DMS 273 (cell line): Measurements from ENCODE around the gene PEAK3.

Source experiments
- DNase-seq: peaks from one replicate; lab custom pipeline; 2025; ENCODE audit not compliant: unreplicated experiment; lab: John Stamatoyannopoulos, UW

The PEAK3 gene

DNA sequence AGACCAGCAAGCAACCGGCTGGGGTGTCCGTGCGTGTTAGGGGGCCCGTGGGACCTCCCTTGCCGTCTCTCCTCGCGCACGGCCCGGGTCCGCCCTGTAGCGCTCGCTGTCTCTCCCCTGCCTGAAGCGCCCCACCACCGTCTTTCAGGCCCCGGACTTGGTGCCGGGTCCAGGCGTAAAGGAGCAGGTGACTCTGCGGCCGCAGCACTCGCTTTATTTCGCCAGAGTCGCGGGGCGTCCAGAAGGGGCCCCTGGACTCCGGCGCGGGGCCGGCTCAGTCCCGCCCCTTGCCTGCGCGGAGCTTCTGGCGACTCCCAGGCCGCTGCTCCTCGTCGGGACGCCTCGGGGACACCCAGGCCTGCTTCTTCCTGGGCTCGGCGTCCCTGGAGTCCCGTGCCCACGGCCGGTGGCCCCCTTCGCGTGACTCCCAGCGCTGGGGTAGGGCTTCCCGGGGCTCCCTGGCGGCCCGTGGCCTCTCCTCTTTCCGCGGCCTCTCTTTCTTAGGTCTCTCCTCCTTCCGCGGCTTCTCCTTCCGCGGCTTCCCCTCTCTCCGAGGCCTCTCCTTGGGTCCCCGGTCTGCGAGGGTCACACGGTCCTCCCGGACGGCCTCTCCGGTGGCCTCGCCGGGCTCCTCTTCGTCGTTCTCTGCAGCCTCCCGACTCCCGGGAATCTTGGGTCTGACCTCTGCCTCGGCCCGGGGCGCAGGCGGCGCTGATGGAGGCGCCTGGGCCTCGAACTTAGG is 29.7 kb downstream of the PEAK3 start:
- no peak for DNase-seq

DNA sequence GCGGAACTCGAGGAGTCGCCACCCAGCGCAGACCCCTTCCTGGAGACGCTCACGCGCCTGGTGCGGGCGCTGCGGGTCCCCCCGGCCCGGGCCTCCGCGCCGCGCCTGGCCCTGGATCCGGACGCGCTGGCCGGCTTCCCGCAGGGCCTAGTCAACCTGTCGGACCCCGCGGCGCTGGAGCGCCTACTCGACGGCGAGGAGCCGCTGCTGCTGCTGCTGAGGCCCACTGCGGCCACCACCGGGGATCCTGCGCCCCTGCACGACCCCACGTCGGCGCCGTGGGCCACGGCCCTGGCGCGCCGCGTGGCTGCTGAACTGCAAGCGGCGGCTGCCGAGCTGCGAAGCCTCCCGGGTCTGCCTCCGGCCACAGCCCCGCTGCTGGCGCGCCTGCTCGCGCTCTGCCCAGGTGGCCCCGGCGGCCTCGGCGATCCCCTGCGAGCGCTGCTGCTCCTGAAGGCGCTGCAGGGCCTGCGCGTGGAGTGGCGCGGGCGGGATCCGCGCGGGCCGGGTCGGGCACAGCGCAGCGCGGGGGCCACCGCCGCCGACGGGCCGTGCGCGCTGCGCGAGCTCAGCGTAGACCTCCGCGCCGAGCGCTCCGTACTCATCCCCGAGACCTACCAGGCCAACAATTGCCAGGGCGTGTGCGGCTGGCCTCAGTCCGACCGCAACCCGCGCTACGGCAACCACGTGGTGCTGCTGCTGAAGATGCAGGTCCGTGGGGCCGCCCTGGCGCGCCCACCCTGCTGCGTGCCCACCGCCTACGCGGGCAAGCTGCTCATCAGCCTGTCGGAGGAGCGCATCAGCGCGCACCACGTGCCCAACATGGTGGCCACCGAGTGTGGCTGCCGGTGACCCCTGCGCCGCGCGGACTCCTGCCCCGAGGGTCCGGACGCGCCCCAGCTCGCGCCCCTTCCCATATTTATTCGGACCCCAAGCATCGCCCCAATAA is 30.6 kb downstream of the PEAK3 start:
- peak; percentile 68 for DNase-seq

DNA sequence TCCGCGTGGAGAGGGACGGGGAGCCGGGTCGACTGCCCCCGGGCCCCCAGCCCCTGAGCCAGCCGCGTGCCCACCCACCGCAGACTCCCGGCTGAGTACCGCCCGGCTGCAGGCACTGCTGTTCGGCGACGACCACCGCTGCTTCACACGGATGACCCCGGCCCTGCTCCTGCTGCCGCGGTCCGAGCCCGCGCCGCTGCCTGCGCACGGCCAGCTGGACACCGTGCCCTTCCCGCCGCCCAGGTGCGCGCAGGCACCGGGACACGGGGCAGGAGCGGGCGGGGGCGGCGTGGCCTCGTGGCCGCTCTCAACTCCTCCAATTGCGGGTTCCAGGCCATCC is 31.2 kb downstream of the PEAK3 start:
- DNase-seq: no peak

DNA sequence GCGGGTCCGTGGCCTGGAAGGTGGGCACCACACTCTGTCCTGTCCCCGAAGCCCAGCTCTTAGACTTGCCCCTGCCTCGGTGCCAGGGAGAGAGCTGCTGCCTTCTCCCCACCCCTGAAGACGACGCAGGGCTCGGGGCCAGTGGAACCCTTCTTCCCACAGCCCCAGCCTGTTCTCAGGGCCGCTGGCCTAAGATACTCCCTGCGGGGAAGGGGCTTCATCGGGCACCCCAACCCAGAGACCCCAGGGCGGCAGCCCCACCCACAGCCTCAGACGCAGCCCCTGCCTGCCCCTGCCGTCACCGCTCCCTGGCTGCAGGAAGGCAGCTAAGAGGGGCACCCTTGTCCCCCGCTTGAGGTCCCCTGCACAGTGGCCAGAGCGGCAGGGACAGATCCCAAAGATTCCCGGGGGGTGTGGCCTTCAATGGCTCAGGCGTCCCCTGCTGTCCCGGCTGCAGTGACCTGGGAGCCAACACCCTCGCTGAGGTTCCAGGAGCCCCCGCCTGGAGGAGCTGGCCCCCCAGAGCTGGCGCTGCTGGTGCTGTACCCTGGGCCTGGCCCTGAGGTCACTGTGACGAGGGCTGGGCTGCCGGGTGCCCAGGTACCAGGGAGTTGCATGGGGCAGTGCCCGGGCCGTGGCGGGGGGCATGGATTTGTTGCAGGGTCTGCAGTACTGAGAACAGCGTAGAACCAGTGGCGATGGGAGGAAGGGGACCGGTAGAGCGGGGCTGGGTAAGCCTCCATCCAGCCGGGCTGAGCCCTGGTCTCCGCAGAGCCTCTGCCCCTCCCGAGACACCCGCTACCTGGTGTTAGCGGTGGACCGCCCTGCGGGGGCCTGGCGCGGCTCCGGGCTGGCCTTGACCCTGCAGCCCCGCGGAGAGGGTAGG is 31.9 kb downstream of the PEAK3 start:
- DNase-seq: peak; percentile 72

DNA sequence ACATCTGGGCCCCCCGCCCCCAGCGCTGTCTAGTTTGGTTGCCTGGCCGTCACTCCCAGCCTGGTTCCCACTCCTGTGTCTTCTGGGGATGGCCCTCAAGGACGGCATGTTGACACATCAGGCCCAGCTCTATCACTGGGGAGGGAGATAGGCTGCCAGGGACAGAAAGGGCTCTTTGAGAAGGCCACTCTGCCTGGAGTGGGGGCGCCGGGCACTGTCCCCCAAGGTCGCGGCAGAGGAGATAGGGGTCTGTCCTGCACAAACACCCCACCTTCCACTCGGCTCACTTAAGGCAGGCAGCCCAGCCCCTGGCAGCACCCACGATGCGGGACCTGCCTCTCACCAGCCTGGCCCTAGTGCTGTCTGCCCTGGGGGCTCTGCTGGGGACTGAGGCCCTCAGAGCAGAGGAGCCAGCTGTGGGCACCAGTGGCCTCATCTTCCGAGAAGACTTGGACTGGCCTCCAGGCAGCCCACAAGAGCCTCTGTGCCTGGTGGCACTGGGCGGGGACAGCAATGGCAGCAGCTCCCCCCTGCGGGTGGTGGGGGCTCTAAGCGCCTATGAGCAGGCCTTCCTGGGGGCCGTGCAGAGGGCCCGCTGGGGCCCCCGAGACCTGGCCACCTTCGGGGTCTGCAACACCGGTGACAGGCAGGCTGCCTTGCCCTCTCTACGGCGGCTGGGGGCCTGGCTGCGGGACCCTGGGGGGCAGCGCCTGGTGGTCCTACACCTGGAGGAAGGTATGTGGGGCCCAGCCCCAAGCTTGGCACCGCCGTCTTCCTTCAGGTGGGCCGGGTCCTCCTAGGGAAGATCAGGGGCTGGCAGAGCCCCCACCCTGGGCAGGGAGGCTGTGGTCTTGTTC is 32.7 kb downstream of the PEAK3 start, which contains the start of gene AMH:
Gene AMH, plus strand, starts transcription at position 314 of the 857 bp plus-strand sequence. Its CDS starts 10 bp downstream, at position 324.
- peak; percentile 58 for DNase-seq

DNA sequence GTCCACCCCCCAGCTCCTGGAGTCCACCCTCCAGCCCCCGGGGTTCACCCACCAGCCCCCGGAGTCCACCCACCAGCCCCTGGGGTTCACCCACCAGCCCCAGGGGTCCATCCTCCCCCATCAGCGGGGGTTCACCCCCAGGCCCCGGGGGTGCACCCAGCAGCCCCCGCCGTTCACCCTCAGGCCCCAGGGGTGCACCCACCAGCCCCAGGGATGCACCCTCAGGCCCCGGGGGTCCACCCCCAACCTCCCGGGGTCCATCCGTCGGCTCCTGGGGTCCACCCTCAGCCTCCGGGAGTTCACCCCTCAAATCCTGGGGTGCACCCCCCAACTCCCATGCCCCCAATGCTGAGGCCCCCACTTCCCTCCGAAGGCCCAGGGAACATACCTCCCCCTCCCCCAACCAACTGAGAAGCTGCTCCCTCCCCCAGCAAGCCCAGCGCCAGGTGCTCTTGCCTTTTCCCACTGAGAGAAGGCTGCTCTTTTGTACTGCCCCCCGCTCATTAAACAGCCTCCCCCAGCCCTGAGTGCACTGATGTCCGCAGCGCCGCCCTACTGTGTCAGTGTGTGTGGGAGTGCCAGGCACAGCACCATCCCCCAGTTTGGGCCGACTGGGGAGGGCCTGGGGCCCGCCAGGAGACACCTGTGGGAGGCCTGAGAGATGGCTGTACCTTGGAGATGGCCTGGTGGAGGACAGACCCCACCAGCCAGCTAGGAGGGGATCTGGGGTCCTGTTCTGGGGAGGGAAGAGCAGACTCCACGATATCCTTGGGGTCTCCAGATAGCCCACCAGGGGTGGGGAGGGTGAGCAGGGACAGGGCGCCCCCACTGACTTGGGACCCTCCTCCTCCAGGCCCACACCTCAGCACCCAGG is 33.6 kb downstream of the PEAK3 start:
- no peak for DNase-seq

DNA sequence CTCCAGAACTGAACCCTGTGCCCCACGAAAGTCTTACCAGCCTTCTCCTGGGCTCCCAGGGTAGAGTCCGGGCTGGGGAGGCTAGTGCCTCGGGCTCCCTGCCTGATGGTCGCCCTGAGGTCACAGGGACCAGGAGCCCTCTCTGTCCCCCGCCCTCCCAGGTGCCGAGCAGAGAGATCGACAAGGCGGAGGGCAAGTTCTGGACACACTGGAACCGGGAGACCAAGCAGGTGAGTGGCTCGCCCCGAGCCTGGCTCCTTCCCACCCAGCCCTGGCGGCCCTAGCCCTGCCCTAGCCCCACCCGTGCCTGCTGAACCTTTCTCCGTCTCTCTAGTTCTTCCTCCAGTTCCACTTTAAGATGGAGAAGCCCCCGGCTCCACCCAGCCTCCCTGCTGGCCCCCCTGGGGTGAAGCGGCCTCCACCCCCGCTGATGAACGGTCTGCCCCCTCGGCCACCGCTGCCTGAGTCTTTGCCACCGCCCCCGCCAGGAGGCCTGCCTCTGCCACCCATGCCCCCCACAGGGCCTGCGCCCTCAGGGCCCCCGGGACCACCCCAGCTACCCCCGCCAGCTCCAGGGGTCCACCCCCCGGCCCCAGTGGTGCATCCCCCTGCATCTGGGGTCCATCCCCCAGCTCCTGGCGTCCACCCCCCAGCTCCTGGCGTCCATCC is 34.4 kb downstream of the PEAK3 start:
- DNase-seq: no peak

DNA sequence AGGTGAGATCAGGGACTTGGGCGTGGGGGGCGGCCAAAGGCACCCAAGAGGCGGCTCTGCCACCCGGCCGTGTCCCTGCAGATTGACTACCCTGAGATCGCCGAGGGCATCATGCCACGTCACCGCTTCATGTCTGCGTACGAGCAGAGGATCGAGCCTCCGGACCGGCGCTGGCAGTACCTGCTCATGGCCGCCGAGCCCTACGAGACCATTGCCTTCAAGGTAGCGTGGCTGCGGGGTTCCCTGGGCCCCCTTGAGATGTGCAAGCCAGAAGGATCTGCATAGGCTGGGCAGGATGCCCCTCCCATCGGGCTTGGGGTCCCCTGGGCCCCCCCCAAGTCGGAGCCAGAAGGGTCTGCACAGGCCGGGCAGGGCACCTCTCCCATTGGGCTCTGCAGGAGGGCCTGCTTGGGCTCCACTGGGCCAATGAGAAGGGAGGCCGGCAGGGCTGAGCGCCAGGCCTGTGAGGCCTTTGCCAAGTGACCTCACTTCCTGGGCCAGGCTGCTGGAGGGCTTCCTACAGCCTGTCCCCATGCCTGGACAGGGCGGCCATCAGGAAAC is 35.1 kb downstream of the PEAK3 start:
- peak; percentile 64 for DNase-seq

DNA sequence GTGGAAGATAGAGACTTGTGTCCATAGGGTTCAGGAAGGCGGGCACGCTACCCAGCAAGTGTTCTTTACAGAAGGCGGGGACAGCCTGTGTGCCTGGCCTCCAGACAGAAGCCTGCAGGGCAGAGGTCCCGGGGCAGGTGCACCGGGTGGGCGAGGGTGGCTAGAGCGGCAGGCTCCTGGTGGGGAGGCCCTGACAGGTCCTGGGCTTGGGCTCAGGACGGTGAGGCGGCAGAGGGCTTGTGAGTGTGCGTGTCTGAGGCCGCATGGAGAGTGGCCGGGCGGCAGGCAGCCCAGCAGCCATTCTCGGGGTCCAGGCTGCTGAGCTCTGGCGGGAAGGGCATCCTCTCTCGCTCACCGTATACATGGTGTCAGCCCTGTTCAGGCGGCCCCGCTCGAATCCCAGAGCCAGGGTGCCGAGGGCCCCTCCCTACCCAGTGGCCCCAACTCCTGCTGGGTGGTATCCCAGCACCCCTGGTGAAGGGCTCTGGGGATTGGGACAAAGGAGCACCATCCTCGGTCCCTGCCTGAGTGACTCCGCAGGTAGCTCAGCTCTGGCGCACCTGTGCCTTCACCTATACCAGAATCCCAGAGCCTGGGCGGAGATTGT is 35.9 kb downstream of the PEAK3 start:
- no peak for DNase-seq

DNA sequence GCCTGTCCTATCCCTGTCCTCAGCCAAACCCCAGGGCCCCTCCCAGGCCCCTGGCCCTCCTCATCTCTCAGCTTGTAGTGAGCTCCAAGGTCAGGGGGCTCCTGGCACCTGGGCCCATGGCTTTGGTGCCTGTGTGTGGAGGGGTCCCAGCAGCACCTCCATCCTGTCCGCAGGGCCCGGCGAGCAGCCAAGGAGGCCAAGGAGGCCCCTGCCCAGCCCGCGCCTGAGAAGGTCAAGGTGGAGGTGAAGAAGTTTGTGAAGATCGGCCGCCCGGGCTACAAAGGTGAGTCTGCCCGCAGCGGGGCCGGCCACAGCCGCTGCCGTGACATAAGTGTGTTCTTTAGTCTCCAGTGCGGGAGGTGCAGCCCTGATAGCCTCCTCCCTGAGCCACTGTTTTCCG is 36.7 kb downstream of the PEAK3 start:
- DNase-seq: no peak

DNA sequence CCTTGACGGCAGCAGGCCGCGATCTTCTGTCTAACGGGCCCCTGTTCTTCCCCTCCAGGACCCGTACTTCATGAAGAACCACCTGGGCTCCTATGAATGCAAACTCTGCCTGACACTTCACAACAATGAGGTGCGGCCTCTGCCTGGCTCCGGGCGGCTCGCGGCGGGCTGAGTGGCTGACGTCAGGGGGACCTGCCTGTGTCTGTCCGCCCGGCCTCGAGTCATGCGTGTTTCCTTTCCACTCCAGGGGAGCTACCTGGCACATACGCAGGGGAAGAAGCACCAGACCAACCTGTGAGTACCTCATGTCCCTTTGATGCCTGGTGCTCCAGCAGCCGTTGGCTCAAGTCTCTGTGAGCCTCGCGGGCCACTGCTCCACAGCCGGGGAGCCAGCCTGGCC is 37.5 kb downstream of the PEAK3 start:
- no peak for DNase-seq

DNA sequence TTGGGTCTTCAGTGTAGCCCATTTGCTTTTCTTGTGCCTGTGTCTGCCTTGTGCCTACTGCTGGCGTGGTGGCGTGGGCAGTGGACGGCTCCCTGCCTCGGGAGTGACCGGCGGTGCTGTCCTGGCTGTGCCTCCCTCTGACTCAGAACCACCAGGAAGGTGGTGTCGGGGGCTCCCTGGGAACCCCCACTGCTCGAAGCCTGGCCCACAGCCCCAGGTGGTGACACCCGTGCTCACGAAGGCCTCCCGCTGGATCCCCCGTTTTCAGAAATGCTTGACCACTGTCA is 37.9 kb downstream of the PEAK3 start:
- DNase-seq: no peak

DNA sequence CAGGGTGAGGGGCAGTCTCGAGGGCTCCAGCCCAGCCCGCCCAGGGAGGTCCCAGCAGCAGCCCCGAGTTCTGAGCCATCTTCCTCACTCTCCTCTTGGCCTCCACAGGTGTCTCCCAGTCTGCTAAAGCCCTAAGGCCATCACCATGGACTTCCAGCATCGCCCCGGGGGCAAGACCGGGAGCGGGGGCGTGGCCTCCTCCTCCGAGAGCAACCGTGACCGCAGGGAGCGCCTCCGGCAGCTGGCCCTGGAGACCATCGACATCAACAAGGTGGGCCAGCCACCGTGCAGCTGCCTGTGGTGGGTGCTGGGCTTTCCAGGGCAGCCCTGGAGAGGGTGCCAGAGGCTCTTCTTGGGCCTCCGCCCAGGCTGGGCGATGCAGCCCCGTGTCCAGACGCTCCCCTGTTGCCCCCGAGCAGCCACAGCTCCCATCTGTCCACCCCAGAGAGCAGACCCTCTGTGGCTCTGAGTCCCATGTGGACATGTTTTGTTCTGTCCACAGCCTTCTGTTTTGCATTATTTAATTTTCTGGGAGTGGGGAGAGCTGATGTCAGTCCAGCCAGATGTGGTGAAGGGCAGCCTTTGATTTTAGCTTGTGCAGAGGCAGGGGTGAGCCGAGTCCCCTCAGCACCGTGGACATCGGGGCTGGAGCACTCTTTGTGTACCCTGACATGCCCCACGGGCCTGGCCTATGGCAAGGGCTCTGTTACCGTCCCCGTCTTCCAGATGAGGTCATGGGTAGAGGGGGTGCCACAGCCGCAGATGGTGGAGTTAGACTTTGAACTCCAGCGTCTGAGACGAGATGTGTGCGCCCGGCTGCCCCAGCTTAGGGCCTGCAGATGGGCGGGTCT is 38.5 kb downstream of the PEAK3 start:
- DNase-seq: peak; percentile 36

DNA sequence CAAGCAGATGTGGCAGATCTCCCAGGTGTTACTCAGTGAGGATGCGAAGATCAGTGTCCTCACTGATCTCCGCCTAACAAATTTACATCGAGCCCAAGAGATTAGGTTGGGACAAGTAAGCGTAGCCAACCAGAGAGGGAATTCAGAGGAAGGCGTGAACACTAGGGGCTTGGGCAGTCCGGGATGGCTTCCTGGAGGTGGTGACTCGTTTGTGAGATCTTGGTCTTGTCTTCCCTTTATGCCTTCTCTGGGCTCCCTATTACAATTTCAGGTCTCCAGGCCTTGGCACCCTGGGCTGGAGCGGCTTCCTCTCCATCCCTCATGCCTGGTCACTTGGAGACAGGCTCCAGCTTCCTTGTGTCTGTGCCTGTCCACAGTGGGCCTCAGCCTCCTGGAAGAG is 39.2 kb downstream of the PEAK3 start:
- no peak for DNase-seq

DNA sequence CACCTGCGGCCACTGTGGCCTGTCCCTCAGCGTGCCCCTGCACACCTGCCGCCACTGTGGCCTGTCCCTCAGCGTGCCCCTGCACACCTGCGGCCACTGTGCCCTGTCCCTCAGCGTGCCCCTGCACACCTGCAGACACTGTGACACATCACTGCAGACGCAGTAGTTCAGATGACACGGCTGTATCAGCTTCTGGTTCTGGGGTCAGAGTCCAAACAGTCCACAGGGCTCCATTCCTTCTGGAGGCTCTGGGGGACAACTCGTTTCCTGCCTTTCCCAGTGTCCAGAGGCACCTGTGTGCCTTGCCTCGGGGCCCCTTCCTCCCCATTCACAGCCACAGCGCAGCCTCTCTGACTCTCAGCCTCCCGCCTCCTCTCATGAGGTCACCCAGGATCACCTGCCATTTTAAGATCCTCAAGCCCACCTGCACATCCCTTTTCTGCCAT is 39.9 kb downstream of the PEAK3 start:
- no peak for DNase-seq

DNA sequence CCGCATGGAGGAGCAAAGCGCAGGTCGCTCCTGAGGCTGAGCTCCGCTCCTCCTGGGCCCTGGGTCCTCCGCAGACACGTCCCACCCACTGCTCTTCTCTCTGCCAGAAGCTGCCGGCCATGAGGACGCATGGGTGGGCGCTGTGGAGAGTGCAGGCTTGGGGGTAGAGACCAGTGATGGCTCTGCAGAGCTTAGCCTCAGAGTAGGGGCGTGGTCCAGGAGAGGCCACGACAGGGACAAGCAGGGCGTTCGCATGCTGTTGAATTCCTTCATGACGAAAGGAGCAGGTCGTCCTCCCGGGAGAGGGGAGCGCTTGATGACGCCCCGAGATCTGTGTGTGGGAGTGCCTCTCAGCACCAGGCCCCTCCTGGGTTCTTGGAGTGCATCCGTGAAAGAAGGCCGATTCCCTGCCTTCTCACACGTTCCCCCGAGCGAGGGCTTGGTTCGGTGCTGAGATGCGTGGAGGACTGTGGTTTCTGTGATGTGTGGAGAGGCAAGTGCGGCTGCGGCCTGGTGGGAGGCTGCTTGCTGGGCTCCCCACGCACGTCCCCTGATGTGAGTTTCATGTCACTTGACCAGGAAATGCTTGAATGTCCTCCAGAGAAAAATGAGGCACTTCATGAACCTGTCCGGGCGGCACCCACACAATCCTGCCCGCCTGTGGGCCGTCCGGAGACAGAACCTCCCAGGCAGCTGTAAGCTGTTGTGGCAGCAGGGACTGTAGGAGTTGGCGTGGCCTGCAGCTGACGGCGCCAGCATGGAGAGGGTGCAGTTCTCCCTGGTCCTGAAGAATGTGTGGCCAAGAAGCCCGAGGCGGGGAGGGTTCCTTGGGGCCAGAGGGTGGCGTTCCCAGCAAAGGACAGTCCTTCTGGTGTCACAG is 40.9 kb downstream of the PEAK3 start:
- DNase-seq: no peak
